ENCODE measurements around the gene FAM47E. TPM values are rescaled to one million over a fixed set of nuclear protein-coding genes. Genes with fewer than 3 reads are reported as not detected.

FAM47E gene
- total and polyA plus RNA-seq, 7 donors: 1.2 to 4.6 (median 2.5) TPM

Other genes with a start within 250 kb of the FAM47E start
- under 1 TPM; 0.10 to 0.51 (median 0.44) TPM for gene CXCL9, start 244.2 kb upstream of the FAM47E start, total RNA-seq
- under 1 TPM; 0.03 to 0.14 (median 0.11) TPM for gene CXCL9, start 244.2 kb upstream of the FAM47E start, polyA plus RNA-seq
- 1 to 10 TPM in 1 of 4 donors, under 1 TPM in 2, not detected in 1; 0.29 to 1.5 (median 0.32) TPM for gene CXCL10, start 228.2 kb upstream of the FAM47E start, total RNA-seq
- gene CXCL10, start 228.2 kb upstream of the FAM47E start, polyA plus RNA-seq: under 1 TPM; 0.06 to 0.17 (median 0.16) TPM
- under 1 TPM in 1 of 4 donors, not detected in 3; 0.37 TPM for gene CXCL11, start 215.7 kb upstream of the FAM47E start, total RNA-seq
- gene CXCL11, start 215.7 kb upstream of the FAM47E start, polyA plus RNA-seq: under 1 TPM in 2 of 3 donors, not detected in 1; 0.03 to 0.15 TPM
- 100 to 1,000 TPM in 3 of 4 donors, 10 to 100 TPM in 1; 64.6 to 218 (median 138) TPM for gene ART3, start 177.0 kb upstream of the FAM47E start, total RNA-seq
- gene ART3, start 177.0 kb upstream of the FAM47E start, polyA plus RNA-seq: 100 to 1,000 TPM in 2 of 3 donors, 10 to 100 TPM in 1; 33.1 to 199 (median 108) TPM
- 10 to 100 TPM; 14.1 to 25.9 (median 17.6) TPM for gene NUP54, start 103.3 kb upstream of the FAM47E start, total RNA-seq
- 10 to 100 TPM; 14.2 to 26.0 (median 25.4) TPM for gene NUP54, start 103.3 kb upstream of the FAM47E start, polyA plus RNA-seq
- 100 to 1,000 TPM; 109 to 199 (median 170) TPM for gene SCARB2, start 37.9 kb upstream of the FAM47E start, total RNA-seq
- 100 to 1,000 TPM in 1 of 3 donors, 10 to 100 TPM in 2; 58.5 to 107 (median 81.7) TPM for gene SCARB2, start 37.9 kb upstream of the FAM47E start, polyA plus RNA-seq
- gene STBD1, start 55.0 kb downstream of the FAM47E start, total RNA-seq: 10 to 100 TPM; 39.8 to 59.7 (median 47.2) TPM
- gene STBD1, start 55.0 kb downstream of the FAM47E start, polyA plus RNA-seq: 10 to 100 TPM; 11.7 to 52.2 (median 32.2) TPM
- under 1 TPM in 3 of 4 donors, not detected in 1; 0.17 to 0.32 (median 0.17) TPM for gene CCDC158, start 169.4 kb downstream of the FAM47E start, total RNA-seq
- gene CCDC158, start 169.4 kb downstream of the FAM47E start, polyA plus RNA-seq: not detected
- under 1 TPM; 0.02 to 0.79 (median 0.12) TPM for gene SHROOM3, start 183.5 kb downstream of the FAM47E start, total RNA-seq
- gene SHROOM3, start 183.5 kb downstream of the FAM47E start, polyA plus RNA-seq: under 1 TPM; 0.01 to 0.06 (median 0.03) TPM